Tibial nerve (tissue), 4 donors: ENCODE results near the gene SP2.

Experiments
- EP300 ChIP-seq, 2 donors: sonication (generic); formaldehyde crosslinking; IDR thresholded peaks; one replicate each; pipeline ENCODE4 v1.6.1; 2017; ENCODE audit warnings: antibody characterized with exemption in 2 of 2, mild to moderate bottlenecking in 1 of 2
- POLR2A ChIP-seq, 2 donors: fragments of 450-650 bp; IDR thresholded peaks; one replicate each; pipeline ENCODE4 v1.6.1; 2017; ENCODE audit warnings: antibody characterized with exemption in 2 of 2, mild to moderate bottlenecking in 2 of 2, moderate library complexity in 2 of 2
- TF ChIP-seq, protein P1 (sequence below), 5 experiments: fragments of 200-600 bp in 3 of 5; fragments of 450-650 bp in 2 of 5; sonication (generic) in 3 of 5; IDR thresholded peaks; one replicate each; pipeline ENCODE4 v1.5.1; 2016 to 2019; ENCODE audit warnings: antibody characterized with exemption in 5 of 5, mild to moderate bottlenecking in 3 of 5, moderate library complexity in 2 of 5

DNA sequence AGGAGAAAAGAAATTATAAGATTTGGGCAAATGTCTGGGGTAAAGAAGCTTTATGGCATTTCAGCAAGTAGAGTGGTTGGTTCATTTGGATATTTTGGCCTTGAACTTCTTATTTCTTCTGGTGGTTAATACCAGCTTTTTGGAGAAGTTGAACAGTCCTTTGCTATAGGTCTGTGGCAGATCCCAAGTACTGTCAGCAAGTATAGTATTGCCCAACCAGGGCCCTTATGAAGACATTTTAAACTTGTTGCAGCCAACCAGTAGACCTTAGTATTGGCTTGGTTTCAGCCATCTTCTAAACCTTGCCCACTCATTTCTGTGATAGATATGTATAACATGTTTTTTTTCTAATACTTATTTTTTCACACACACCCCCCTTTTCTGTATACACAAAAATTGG is 2.2 kb downstream of the SP2 start:
- TF ChIP-seq, protein P1, sequence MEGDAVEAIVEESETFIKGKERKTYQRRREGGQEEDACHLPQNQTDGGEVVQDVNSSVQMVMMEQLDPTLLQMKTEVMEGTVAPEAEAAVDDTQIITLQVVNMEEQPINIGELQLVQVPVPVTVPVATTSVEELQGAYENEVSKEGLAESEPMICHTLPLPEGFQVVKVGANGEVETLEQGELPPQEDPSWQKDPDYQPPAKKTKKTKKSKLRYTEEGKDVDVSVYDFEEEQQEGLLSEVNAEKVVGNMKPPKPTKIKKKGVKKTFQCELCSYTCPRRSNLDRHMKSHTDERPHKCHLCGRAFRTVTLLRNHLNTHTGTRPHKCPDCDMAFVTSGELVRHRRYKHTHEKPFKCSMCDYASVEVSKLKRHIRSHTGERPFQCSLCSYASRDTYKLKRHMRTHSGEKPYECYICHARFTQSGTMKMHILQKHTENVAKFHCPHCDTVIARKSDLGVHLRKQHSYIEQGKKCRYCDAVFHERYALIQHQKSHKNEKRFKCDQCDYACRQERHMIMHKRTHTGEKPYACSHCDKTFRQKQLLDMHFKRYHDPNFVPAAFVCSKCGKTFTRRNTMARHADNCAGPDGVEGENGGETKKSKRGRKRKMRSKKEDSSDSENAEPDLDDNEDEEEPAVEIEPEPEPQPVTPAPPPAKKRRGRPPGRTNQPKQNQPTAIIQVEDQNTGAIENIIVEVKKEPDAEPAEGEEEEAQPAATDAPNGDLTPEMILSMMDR (IDR thresholded peaks at IDR 0.05), result no peak
- no peak for TF ChIP-seq POLR2A (IDR thresholded peaks at IDR 0.05)
- no peak for TF ChIP-seq EP300 (IDR thresholded peaks at IDR 0.05)
